Stimulated activated CD4-positive, alpha-beta T cell treated with anti-CD3 and anti-CD28 coated beads, Interleukin-1b, Interleukin-23, amount 100 ng/mL, for 48 hours (primary cell): Measurements from ENCODE around the gene SMS.
"Not testable (repeated sequence)": the region's sequence is repeated elsewhere in the genome, so short reads cannot be mapped to it uniquely, and the experiment has no call there.

Experiments
- DNase-seq: peaks from one replicate; pipeline ENCODE4 v3.0.0-alpha.2; 2020

Gene SMS

DNA sequence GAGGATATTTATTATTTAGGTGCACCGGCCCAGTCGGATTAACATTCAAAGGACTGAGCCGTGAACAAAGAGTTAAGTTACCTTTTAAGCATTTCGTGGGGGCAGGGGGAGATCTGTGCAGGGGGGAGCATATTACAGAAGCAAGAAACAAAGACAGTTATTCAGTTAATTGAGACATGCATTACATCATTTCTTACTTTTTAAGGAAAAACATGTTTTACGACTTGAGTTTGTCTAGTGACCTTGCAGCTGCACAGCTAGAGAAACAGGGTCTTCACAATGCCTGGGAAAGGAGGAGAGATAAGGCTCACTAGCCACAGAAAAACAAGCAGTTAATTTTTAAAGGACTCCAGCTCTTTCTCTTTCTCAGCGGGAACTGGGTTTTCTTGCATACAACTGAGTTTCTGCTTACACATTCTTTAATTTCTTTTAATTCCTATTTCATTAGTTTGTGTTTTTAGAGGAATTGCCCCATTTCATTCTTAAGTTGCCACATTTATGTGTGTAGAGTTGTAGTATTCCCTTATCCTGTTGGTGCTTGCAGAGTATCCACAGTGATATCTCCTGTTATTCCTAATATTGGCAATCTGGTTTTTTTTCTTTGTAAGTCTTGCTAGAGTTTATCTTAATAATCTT, 12.8 kb downstream of the SMS start:
- DNase-seq = not testable (repeated sequence)

DNA sequence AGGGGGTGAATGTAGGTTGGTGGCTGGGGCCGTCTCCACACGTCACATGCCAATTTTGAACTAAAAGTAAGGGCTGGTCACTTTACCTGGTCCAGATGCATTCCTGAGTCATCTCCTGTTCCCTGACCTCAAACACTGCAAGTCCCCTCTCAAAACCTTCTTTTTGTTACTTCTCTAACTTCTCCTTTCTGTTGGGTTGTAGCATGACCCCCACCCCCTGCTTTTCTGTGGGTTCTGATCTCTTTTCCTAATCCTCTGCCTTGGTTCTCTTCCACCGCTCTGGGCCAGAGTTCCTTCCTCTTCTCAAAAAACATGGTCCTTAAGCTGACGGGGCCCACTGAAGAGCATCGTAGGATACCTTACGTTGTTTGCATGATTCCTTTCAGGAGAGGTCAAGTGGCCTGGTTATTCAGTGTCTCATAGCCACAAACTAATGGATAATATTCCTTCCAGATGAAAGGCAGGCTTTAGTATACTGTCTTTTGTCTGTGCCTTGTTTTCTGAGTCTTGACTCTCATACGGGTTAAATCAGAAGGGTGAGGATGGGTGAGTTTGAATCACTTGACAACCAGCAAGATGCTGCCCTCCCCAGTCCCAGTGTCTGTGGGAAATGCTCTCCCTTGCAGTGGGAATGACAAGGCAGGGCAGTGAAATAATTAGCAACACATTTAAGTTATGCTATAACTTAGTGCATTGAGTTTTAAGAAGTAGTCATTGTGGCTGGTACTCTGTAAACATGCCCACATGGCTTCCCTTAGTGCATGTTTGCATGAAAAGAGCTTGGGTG, 15.1 kb downstream of the SMS start:
- DNase-seq = no peak

DNA sequence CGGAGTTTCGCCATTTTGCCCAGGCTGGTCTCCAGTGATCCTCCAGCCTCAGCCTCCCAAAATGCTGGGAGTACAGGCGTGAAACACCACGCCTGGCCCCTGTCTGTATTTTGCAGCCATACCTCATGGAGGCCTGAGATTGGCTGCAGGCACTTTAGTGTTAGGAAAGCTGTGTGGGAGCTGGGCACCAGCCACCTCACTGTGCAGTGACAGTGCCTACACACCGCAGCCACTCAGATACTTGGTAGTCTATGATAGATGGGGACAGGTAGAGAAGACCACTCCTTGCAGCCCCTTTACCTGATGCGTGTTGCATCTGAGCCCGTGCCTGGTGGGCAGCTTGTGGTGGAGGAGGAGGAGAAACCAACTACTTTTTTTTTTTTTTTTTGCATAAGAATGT, 16.3 kb downstream of the SMS start:
- no peak for DNase-seq

DNA sequence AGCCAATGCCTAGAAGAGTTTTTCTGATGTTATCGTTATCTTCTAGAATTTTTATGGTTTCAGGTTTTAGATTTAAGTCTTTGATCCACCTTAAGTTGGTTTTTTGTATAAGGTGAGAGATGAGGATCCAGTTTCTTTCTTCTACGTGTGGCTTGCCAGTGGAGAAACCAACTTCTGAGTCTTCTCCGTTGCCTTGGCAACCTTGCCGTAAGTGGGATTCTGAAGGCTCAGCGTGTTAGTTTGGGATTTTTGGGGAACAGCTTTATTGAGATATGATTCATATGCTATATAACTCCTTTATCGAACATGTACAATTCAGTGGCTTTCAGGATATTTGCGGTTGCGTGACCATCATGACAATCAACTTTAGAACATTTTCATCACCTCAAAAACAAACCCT, 17.7 kb downstream of the SMS start:
- DNase-seq = no peak

DNA sequence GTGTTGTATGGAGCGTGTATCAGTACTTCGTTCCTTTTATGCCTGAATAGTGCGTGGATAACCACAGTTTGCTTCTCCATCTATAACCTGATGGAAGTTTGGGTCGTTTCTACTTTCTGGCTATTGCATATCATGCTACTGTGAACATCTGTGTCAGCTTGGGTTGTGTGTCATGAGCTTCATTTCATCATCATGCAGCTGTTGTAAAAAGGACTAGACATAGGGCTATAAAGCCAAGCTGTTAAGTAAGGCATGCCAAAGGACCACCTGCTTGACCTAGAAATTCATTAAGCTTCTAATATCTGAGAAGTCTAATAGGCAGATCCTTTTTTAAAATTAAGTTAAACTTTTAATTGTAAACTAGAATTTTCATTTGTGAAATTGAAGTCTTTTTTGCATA, 18.4 kb downstream of the SMS start:
- DNase-seq = no peak

DNA sequence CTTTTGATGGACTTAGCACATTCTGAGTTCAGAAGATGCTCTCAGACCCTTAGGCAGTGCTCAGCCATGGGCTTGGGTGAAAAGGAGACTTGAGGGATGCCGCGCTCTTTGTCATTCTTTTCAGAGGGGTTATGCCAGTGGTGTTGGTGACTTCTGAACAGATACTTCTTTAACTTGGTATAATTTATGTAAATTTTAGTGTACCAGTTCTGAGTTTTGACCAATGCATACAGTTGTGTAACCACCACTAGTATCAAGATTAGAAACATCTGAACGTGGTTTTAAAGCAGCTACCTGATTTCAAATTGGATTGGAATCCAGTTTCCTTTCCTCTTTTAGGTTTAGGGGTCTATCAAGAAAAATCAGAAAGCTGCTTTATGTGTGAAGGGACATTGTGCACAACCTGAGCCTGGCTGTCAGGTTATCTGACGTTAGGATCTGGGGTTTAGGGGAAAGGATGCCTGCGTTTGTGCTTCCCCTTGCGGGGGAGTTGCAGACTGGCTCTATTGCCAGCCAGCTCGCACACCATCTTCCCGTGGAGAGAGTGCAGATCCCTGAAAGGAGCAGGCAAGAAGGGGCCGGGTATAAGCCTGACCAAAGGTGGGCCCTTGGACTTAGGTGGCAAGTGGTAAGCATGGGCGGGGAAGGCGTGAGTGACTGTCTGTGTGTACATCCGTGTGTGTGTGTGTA, 19.0 kb downstream of the SMS start:
- no peak for DNase-seq

DNA sequence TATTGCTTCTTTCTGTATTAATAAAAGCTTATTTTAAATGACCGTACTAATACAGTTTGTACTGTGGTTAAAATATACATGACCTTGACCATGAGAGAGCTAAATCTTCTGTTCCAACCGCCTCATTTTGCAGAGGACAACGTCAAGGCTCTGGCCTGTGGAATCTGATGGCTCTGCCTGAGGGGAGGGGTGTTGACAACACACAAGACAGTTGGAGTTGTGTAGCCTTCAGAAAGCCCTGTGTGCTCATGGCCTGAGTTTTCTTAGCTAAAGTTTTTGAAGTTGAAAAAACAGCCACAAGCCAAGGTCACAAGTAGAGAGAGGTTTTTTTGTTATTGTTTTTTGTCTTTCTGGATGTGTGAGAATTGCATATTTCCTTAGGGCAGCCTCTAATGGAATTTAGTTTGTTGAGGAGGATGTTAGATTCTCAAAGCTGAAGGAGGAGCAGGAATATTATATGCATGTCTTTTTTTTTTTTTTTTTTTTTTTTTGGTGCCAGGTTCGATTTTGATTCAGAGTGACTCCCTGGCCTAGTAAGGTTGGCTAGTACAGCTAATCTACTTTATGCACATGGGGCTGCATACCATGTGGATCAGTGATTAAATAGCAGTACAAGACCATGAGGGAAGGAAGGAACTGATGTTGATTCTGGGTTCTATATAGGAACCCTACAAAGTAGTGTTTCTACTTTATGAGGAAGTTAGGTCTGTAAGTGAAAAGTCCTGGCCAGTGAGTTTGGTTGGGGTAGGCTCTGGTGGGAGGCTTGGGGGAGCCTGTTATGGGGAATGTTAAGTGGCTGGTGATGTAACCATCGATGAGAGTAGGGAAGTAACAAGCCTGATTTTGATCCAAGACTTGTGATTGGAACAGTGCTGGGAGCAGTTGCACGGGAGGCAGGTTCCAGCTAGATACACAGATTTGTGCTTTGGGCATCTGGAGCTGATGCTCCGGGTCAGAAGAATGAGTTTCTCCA, 20.3 kb downstream of the SMS start:
- DNase-seq = no peak

DNA sequence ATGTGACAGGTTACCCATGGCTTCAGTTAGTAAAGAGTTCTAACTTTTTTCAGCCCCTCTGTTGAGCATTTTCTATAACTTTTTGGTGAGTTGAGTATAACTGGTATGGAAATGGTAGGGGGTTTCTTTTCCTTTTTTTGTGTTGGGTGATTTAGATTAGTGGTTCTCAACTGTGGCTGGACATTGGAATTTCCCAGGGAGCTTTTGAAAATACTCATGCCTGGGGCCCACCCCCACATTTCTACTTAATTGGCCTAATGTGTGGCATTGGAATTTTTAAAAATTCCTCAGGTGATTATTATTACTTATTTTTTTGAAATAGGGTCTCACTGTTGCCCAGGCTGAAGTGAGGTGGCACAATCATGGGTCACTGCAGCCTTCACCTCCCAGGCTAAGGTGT, 21.9 kb downstream of the SMS start:
- no peak for DNase-seq

DNA sequence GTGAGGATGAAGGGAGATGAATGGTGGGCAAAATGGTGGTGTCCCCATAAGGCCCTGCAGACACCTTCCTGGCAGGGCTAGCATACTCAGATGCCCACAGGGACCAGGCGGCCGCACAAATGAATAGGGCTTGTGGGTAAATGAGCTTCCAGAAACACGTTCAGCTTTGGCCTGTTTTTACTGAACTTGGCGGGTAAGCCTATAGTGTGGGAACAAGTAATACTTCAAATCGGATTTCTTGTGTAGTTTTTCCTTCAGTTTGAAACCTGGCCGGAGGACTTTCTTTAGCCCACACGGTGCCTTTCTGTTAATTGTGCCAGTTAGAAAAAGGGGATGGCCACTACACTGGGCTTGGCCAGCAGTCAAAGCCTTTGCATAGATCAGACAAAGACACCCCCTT, 22.8 kb downstream of the SMS start:
- no peak for DNase-seq

DNA sequence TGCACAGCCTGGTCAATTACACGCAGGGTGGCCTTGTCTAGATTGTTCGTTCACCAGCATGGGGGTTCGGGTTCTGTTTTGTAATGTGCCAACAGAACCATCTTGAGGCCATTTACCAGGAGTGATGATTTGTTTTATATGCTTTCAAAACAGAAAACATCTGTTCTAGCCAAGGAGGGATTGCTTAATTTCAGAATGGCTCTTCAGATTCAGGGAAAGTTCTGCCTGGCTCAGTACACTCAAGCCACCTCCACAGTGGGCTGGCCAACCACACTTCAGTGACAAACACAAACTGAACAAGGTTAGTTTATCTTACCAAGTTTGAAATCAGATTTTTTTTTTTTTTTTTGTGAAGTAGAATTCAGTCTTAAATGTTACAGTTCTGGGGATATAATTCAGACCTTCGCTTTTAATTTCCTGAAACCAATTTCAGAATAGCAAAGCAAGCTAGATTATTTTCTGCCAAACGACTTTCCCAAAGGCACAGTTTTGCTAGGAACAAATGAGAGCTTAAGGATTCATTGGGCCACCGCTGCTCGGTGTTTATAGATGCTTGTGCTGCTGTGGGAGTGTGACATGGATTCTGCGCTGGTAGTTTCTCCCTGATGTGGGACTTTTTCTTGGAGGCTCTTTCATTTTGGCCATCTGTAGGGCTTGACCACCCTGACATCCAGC, 23.4 kb downstream of the SMS start:
- DNase-seq = no peak

DNA sequence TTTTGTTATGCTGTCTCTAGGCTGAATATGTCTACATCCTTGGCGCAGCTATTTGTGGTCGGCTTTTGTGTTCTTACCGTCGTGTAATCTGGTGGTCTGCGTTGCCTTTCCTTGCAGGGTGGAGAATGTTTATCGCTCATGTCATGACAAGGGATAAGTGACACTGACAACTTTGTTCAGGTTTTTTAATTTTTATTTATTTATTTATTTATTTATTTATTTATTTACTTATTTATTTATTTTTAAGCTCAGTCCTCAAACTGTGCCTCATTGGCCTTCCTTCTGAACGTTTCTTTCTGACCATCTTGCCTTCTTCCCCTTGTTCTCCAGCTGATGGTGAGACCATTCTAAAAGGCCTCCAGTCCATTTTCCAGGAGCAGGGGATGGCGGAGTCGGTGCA, 26.4 kb downstream of the SMS start:
- no peak for DNase-seq

DNA sequence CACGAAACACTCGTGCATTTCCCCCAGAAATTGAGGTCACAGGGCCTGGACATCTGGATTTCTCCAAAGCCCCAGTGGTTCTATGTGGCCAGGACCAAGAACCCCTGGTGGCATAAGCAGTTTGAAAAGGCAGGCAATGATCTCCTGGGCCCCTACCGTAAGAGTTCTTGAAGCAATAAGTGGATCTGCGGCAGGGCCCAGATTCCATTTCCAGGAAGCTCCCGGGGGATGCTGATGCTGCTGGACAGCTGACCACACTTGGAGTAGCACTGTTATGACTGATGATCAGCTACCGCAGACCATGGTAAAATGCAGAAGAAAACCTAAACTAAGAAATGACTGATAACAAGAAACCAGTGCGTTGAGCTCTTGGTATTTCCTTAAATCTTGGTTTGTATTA, 27.8 kb downstream of the SMS start:
- no peak for DNase-seq

DNA sequence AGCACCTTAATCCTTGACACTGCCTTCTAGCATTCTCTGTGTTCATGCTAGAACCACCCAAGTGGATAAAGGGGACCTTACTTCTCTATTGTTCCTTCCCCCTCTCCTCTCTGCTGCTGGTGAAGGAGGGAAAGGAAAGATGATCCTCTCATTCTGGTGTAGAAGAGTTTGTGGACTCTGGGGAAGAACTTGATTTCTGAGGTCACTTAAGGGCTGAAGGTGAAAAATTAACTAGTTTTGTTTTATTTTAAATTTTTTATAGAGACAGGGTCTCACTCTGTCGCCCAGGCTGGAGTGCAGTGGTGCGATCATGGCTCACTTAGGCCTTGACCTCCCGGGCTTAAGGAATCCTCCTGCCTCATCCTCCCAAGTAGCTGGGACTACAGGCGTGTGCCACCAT, 29.8 kb downstream of the SMS start:
- DNase-seq = no peak

DNA sequence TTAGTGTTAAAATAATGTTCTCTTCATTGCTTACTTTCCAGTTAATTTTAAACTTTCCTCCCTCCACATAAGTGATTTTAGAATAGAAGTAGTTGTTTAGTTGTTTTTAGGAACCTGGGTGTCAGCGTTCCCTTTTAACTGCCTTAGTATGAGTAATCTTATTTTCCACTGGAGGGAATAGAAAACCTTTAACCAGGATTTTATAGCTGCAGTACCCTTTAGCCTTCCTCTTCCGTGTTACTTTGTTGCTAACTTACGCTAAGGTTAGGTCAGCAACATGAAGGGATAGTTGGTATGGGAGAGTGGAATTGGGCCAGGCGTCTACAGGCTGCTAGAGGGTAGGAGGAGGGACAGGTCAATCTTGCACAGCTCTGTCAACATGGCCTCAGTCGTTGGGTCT, 31.5 kb downstream of the SMS start:
- DNase-seq = no peak

DNA sequence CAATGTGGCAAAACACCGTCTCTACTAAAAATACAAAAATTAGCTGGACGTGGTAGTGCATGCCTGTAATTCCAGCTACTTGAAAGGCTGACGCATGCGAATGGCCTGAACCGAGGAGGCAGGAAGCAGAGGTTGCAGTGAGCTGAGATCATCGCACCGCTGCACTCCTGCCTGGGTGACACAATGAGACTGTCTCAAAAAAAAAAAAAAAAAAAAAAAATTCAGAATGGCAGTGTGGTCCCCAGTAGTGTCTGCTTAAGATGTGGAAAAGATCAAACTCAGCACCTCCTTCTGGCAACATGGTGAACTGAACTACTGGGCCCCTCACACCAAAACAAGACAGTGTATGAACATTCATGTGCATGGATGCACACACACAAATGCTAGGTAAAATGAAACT, 32.2 kb downstream of the SMS start:
- DNase-seq = peak; percentile 39

DNA sequence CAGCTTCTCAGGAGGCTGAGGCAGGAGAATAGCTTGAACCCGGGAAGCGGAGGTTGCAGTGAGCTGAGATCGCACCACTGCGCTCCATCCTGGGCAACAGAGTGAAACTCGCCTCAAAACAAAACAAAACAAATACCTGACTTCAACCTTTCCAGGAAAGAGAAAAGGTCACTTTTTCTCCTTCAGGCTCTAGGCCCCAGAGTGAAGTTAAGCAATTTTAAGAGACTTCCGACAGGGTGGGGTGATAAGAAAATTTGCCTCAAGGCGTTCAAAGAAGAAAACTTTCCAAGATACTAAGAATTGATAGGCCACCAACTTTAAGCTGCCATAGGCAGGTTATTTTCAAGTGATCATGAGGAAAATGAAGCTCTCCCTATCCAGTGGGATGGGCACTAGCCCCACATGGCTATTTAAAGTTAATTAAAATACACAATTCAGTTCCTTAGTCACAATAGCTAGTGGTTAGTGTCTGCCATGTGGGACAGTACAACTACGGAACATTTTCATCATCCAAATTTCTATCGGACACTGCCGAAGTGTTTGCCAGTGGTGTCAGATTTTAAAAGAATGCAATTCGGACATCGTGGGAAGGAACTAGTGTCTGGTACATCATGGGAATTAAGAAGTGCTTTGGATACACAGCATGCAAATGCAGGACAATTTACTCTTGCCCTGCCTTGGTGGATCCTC, 33.0 kb downstream of the SMS start:
- DNase-seq = no peak

DNA sequence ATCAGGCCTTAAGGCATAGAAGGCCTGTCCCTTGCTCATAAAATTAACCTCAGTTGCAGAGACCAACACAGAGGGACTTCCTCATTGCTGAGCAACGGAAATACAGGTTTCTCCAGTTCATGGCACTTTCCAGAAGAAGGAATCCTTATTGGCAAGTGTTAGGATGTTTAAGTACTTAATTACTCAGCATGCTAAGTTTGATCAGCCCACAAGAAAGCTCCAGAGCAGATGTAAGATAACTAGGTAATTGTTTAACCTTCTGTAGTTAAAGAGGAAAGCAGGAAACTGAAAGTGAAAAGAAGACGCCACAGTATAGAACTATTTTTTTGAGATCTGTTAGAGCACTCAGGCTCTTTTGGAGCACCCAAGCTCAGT, 33.5 kb downstream of the SMS start:
- no peak for DNase-seq

DNA sequence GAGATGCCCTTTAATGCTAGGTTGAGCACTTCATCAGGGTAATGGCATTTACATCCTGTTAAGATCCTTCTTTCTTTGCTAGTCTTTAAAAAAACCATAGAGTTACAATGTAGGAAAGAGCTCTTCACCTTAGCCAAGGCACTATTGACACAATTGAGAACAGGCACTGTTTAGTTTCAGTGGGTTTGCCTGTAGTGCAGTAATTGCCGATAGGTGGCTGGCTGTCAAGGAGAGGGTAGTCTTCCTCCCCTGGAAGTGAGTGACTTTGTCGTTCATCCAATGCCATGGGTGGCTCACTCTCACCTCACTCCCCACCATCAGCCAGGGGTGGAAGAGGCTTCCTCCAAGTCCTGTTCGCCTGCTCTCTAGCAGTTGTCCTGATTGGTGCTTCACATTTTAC, 34.7 kb downstream of the SMS start:
- DNase-seq = no peak

DNA sequence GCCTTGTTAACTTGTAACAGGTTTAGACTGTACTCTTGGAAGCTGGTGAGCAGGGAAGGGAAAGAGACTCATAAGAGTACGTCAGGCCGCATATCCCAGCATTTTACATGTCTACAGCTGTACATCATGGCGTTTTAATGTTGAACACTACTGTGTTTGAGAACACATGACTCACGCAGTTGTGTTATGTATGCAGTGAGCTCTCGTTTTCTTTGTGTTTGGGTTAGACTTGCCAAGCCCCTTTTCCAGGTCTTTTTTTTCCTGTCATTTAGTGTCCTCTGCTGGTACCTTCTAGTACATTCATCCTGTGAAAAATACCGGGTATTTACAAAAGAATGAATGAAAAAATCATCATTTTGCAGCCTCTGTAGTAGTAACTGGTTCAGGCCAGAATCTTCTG, 35.3 kb downstream of the SMS start:
- DNase-seq = no peak

DNA sequence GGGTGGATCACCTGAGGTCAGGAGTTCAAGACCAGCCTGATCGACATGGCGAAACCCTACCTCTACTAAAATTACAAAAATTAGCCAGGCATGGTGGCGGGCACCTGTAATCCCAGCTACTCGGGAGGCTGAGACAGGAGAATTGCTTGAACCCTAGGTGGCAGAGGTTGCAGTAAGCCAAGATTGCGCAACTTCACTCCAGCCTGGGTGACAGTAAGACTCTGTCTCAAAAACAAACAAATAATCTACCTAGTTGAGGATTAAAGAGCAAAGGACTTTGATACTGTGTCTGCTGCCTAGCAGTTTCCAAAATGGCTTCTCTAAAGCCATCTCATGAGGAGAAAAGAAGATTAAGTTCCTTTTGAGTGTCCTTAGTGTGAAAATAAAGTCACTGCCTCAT, 37.8 kb downstream of the SMS start:
- no peak for DNase-seq

DNA sequence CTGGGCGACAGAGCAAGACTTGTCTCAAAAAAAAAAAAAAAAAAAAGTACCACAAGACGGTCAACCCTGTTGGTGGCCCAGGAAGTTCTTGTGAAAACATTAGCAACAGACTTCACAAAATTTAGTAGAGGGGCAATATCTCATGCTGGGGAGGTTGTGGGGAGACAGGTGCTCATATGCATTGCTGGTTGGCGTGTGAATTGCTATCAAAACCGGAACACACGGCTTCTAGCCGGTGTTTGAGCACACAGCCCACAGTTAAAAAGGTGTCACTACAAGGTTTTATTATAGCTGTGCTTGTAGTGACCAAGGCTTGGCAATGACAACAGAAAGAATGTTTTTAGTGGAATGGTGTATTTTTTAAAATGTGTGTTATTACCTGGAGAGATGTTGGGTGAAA, 41.8 kb downstream of the SMS start:
- DNase-seq = no peak

DNA sequence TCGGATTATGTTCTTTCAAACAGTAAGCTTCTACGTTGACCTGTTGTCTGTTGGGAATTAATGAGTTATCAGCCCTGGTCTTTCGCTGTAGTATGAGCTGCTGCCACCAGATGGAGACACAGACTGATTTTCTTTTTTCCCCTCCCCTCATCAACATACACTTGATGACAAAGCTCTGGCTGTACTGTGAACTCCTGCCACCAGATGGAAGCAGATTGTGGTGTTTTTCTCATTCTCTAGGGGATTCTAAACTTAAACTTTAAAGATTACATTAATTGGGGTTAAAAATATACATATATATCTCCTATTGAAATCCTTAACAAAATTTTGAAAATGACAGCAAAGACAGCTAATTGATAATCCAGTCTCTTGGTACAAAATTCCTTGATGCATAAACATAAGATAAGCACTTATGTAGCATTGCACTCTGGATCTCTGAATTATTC, 44.8 kb downstream of the SMS start:
- peak; percentile 48 for DNase-seq
